ENCODE results near the gene GAN.

DNA sequence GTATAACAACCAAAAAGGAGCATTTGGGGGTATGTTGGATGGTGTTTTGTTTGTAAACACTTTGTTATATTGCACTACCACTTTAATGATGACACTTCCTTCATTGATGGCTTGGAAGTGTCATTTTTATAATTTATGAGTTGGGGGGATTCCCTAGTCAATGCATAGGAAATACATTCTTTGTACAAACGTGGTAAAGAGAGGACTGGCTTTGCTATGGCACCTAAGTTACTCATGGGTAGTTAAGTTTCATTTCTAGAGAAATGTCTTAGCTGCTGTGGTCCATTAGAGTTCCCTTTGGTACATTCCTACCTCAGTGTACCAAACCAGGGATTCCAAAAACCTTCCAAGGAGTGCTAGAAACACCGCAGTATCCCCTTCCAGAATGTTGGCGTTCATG, 66.2 kb downstream of the GAN start:
- TF ChIP-seq CTCF (IDR thresholded peaks at IDR 0.05) (no peak), EZH2 (IDR thresholded peaks at IDR 0.05; ENCODE audit: borderline replicate concordance, insufficient read depth, low read depth, low read length, poor library complexity, severe bottlenecking) (no peak)
